ENCODE data around the gene RBM11.
"Not testable (repeated sequence)": the region's sequence is repeated elsewhere in the genome, so short reads cannot be mapped to it uniquely, and the experiment has no call there.

Gene RBM11, protein sequence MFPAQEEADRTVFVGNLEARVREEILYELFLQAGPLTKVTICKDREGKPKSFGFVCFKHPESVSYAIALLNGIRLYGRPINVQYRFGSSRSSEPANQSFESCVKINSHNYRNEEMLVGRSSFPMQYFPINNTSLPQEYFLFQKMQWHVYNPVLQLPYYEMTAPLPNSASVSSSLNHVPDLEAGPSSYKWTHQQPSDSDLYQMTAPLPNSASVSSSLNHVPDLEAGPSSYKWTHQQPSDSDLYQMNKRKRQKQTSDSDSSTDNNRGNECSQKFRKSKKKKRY

GRCh38 chr21:14215971-14216641 is at the start of gene RBM11:
RBM11 (plus strand) TSS chr21:14216157; CDS start chr21:14216187, 30 bp downstream.
- DNase-seq (ENCODE audit: low read depth), result peak; percentile 58

GRCh38 chr21:14166463-14167223 is 49.3 kb upstream of the RBM11 start:
- DNase-seq (ENCODE audit: low read depth), result not testable (repeated sequence)

DNA sequence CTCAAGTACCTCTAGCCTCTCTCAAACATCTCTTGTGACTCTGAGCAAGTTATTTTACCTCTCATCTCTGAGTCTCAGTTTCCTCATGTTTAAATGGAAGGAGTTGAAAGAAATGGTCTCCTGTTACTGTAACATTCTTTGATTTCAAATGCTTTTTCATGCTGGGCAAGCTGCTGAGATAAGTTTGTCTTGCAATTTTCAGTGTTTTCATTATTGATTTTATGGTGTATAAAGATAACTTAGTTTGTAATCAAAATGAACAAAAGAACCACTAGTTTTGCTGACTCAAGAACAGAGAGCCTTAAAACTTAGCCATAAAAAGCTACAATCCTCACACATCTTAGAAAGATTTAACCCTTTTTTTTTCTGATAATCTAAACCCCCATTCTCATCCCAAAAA is 9.7 kb upstream of the RBM11 start:
- DNase-seq (ENCODE audit: low read depth), result no peak

DNA sequence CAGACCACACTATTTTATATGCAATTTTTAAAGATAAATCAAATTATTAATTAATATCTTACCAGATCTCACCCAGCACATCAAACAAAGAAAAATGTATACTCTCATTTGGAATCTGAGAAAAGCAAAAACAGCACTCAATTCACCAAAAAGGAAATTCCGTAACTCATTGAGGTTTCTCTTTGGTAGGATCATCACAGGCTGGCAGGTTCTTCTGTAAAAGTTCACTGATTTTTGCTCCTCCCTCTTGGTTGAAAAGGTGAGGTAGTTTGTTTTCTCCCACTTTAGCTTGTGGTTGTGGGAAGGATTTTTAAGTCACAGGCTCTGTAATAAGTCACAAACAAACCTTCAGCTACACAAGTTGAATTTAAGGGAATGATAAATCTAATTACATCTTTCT is 5.2 kb upstream of the RBM11 start, which contains the start of gene LIPI:
LIPI (minus strand) TSS at position 218 of the 400 bp plus-strand sequence; CDS start at position 108, 110 bp downstream.
- DNase-seq (ENCODE audit: low read depth), result no peak

DNA sequence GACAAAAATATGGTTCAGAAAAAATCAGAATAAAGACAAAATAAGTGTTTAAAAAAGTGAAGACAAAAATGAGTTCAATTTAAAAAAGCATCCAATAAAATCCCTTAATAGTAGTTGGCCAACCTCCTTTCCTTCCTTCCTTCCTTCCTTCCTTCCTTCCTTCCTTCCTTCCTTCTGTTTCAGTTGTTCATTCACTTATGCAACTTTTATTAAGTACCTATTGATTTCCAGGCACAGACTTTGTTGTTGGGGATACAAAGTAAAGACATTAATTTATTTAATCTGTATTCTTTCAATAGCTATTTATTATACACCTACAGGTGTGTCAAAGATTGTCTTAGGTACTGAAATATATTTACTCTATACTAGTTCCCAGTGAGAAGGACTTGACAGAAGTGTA is 2.8 kb upstream of the RBM11 start:
- no peak for DNase-seq (ENCODE audit: low read depth)

DNA sequence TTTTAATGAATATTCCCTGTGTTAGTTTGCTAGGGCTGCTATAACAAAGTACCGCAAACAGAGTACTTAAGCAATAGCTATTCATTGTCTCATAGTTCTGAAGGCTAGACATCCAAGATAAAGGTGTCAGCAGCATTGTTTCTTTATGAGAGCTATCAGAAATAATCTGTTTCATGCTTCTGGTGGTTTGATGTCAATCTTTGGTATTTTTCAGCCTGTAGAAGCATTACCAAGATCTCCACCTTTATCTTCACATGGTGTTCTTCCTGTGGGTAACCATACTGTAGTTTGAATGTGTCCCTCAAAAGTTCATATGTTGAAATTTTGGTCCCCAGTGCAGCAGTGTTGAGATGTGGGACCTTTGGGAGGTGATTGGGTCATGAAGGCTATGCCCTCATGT is 7.4 kb downstream of the RBM11 start:
- DNase-seq (ENCODE audit: low read depth), result no peak

DNA sequence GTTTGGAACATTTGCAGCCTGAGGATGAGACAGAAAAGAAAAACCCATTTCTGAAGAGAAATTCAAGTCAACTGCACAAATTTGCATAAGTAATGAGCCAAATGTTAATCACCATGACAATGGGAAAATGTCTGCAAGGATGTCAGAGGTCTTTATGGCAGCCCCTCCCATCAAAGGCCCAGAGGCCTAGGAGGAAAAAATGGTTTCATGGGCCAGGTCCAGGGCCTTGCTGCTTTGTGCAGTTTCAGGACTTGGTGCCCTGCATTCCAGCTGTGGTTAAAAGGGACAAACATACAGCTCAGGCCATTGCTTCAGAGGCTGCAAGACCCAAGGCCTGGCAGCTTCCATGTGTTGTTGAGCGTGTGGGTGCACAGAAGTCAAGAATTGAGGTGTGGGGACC is 13.4 kb downstream of the RBM11 start:
- no peak for DNase-seq (ENCODE audit: low read depth)

DNA sequence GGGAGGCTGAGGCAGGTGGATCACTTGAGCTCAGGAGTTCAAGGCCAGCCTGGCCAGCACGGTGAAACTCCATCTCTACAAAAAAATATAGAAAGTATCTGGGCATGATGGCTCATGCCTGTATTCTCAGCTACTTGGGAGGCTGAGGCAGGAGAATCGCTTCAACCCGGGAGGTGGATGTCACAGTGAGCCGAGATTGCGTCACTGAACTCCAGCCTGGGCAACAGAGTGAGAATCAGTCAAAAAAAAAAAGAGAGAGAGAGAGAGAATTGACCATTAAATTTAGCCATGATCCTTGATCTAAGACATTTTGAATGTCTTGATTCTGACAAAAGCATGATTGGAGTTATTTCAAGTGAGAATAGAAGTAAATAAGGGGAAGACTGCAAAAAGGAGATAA is 19.1 kb downstream of the RBM11 start:
- DNase-seq (ENCODE audit: low read depth), result no peak

DNA sequence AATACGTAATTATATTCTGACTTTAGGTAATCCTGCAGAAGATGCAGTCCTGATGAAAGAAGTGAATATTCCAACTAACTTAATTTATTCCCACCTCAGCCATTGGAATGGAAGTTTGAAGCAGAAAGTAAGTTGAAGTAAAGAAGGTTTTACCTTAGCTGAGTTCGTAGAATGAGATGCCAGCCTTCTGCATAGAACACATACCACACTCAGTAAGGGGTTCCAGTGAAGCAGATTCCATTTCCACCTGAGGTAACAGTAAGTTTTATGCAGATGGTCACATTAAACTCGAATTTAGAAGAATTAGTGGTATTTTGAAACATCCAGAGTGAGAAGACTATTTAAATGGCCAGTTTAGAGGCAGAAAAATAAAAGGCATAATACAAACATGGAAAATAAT is 20.2 kb downstream of the RBM11 start:
- DNase-seq (ENCODE audit: low read depth), result no peak

DNA sequence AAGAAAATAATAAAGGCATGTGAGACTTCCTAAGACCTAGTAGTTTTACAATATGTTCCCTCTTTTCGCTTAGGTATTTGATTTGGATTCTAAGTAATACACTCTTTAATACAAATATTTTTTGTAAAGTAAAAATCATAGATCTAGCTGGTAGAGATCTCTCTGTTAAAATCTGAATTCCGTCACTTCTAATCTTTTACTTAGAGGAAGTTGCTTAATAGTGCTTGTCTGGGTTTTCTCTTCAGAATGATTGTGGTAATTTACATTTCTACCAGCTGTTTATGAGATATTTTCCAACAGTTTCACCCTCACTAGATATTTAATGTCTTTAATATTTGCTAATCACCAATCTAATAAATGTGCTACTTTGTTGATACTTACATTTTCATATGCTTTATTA is 23.3 kb downstream of the RBM11 start:
- no peak for DNase-seq (ENCODE audit: low read depth)

DNA sequence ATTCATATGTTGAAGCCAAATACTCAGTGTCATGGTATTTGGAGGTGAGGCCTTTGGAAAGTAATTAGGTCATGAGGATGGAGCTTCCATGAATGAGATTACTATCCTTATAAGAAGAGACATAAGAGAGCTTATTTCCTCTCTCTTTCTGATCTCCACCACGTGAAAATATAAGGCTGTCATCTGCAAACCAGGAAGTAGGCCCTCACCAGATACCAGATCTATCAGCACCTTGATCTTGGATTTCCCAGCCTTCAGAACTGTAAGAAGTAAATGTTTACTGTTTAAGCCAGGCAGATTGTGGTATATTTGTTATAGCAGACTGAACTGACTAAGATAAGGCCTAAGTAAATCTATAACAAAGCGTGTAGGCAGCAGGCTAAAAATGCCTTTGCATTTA is 25.3 kb downstream of the RBM11 start:
- DNase-seq (ENCODE audit: low read depth), result no peak

DNA sequence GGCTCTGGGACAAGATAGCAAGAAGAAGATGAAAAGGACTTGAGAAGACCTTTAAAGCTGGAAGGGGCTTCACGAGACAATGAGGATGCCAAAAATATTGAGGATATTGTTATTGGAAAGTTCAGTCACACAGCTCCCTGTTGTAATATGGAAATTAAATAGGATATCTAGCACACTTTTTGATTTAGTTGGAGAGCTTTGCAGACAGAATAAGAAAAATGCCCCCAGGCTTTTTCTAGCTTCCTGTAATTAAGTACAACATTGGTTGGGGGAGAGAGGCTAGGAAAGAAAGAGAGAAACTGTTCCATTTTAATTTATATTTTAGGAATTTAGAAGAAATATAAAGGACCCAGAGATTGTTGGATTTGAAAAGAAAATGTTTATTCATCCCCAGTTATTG is 27.5 kb downstream of the RBM11 start:
- no peak for DNase-seq (ENCODE audit: low read depth)

- no peak for DNase-seq (ENCODE audit: low read depth)
These were observed 27.9 kb downstream of the RBM11 start for GRCh38 chr21:14243874-14244273.

GRCh38 chr21:14244911-14245310 is 29.0 kb downstream of the RBM11 start:
- DNase-seq (ENCODE audit: low read depth), result no peak

- DNase-seq (ENCODE audit: low read depth), result no peak
These were observed 29.8 kb downstream of the RBM11 start for GRCh38 chr21:14245711-14246110.

- DNase-seq (ENCODE audit: low read depth), result no peak
These were observed 35.4 kb downstream of the RBM11 start for GRCh38 chr21:14251336-14251735.

- no peak for DNase-seq (ENCODE audit: low read depth)
These were observed 43.8 kb downstream of the RBM11 start for GRCh38 chr21:14259747-14260146.

DNA sequence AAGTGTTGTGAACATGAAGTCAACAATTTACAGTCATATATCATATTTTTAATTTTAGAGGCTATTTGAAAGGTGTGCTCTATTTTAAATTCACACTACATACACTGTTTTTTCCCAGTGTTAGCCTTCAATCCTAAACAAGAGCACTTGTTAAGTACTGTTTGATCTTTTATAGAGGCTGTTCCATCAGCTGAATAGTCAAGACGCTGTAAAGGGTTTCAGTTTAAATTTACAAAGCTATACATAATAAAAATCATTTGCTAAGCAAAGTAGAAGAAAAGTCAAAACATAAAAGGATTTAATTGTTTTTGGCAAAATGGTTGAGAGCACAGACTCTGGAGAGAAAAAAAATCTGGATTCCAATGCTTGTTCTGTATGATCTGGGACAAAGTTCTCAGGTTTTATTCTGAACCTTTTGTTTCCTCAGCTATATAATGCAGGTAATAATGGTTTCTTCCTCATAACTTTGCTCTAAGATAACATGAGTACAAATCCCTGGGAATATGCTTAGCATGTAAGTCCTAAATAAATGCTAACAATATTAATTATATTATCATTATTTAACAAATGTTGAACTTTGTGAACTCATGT is 44.3 kb downstream of the RBM11 start:
- no peak for DNase-seq (ENCODE audit: low read depth)

DNA sequence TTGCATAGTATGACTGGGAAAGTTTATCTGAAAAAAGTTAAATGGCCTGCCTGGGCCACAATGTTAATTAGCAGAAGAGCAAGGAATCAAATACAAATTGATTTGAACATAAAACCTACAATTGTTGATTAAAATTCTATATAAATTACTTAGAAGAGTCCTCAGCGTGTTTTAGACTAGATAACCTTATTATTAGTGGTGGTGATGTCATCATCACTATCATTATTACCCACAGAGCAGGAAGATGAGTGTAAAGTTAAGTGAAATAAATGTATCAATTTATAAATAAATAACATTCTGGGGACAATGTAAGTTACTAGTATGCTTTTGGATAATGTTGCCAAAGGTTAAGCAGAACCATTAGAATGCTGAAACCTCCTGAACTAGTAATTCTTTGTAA is 46.1 kb downstream of the RBM11 start:
- no peak for DNase-seq (ENCODE audit: low read depth)

- DNase-seq (ENCODE audit: low read depth), result no peak
These were observed 47.9 kb downstream of the RBM11 start for GRCh38 chr21:14263879-14264278.

- no peak for DNase-seq (ENCODE audit: low read depth)
These were observed 49.1 kb downstream of the RBM11 start for GRCh38 chr21:14265023-14265422.

- DNase-seq (ENCODE audit: low read depth), result no peak
These were observed 51.1 kb downstream of the RBM11 start for GRCh38 chr21:14267076-14267475.

DNA sequence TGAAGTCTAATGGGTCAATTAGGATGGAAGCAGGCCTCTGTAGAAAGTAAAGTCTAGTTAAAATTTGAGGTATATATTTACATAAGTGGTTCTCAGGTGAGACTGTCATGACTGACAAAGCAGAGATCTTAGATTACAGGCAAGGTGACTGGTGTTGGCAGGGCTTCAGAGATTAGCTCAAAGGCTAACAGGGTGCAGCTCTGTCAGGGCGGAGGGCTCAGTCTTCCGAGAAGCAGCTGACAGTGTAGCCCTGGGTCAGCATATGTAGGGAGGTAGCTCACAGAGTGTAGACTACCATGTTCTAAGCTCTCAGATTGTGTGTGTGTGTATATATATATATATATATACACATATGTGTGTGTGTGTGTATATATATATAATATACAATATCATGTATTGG is 54.7 kb downstream of the RBM11 start:
- no peak for DNase-seq (ENCODE audit: low read depth)

All from stimulated activated CD8-positive, alpha-beta memory T cell treated with anti-CD3 and anti-CD28 coated beads, Interleukin-15, amount 100 ng/mL, for 24 hours (primary cell).